Vagina (tissue), 2 donors: Measurements from ENCODE around the gene ST8SIA2. TPM values are rescaled to one million over a fixed set of nuclear protein-coding genes. Genes with fewer than 3 reads are reported as not detected.

Experiments
- DNase-seq, 2 donors: peaks; one replicate each; pipeline ENCODE4 v3.0.0-alpha.2; 2017; ENCODE audit errors: extremely low spot score in 2 of 2
- H3K27ac ChIP-seq: fragments of 200-600 bp; sonication (generic); one replicate; pipeline ENCODE4 v1.5.1; 2019
- H3K27me3 ChIP-seq: fragments of 200-600 bp; sonication (generic); one replicate; pipeline ENCODE4 v1.5.1; 2019
- H3K36me3 ChIP-seq, 2 donors: fragments of 200-600 bp; sonication (generic); one replicate each; pipeline ENCODE4 v1.5.1; 2017 to 2019
- H3K4me1 ChIP-seq: fragments of 200-600 bp; sonication (generic); one replicate; pipeline ENCODE4 v1.5.1; 2019
- H3K4me3 ChIP-seq, 2 donors: fragments of 200-600 bp; sonication (generic); 1 replicate in 1 of 2; 2 replicates in 1 of 2; pipeline ENCODE4 v1.5.1; 2016 to 2019
- H3K9me3 ChIP-seq: fragments of 200-600 bp; sonication (generic); one replicate; pipeline ENCODE4 v1.5.1; 2019
- POLR2A ChIP-seq, 2 donors: fragments of 450-650 bp; IDR thresholded peaks; one replicate each; pipeline ENCODE4 v1.6.1; 2017; ENCODE audit warnings: antibody characterized with exemption in 2 of 2, mild to moderate bottlenecking in 2 of 2, moderate library complexity in 2 of 2
- POLR2AphosphoS5 ChIP-seq, 2 donors: sonication (generic); formaldehyde crosslinking; IDR thresholded peaks; one replicate each; pipeline ENCODE4 v1.9.0; 2017; ENCODE audit warnings: antibody characterized with exemption in 2 of 2, mild to moderate bottlenecking in 2 of 2, low read depth in 1 of 2; ENCODE audit not compliant: insufficient read depth in 1 of 2
- intact Hi-C: fragments of 100-400 bp; cut with DNase I; formaldehyde crosslinking; loops from one replicate; pipeline ENCODE4 v1.15.1; 2023
- total RNA-seq: library from RNA; depleted of rRNA; stranded (reverse); fragments of >200 nt; gene quantifications from one replicate; pipeline ENCODE4 v1.2.3, GENCODE V29; 2016
- TF ChIP-seq, protein P1 (sequence below), 3 experiments: fragments of 450-650 bp in 2 of 3; fragments of 200-600 bp in 1 of 3; sonication (generic) in 1 of 3; IDR thresholded peaks; one replicate each; pipeline ENCODE4 v1.5.1; 2017 to 2019; ENCODE audit warnings: antibody characterized with exemption in 3 of 3, mild to moderate bottlenecking in 2 of 3, moderate library complexity in 2 of 3

Gene ST8SIA2
- total RNA-seq, 1 donor from 2014 or later: not detected

DNA sequence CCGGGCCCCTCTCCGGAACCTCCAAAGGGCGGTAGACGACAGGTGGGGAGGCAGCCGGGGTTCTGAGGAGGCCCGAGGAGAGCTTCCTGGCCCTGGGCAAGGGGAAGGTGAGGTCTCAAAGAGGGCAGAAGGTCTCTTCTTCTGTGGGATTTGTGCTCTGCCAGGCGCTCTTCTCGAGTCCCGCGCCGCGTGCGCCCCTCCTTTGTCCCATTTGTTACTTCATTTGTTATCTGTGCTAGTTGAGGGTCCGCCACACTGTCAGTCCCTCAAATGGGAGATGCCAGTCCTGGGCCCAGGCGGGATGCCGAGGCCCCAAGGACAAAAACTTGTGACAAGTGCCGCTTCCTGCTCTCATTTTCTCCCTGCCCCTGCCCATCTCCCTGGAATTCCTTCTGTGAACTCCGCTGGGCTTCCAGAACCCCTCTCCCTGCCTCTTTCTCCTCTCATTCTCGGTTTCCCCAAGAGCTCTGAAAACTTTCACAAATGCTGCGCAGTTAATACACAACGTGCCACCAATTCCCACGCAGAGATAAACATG lies 1.5 kb downstream of the ST8SIA2 start:
- no peak for DNase-seq
- no peak for TF ChIP-seq POLR2A (IDR thresholded peaks at IDR 0.05)
- no peak for TF ChIP-seq POLR2AphosphoS5 (IDR thresholded peaks at IDR 0.05; ENCODE audit: insufficient read depth in 1 of 2, low read depth in 1 of 2)
- TF ChIP-seq, protein P1, sequence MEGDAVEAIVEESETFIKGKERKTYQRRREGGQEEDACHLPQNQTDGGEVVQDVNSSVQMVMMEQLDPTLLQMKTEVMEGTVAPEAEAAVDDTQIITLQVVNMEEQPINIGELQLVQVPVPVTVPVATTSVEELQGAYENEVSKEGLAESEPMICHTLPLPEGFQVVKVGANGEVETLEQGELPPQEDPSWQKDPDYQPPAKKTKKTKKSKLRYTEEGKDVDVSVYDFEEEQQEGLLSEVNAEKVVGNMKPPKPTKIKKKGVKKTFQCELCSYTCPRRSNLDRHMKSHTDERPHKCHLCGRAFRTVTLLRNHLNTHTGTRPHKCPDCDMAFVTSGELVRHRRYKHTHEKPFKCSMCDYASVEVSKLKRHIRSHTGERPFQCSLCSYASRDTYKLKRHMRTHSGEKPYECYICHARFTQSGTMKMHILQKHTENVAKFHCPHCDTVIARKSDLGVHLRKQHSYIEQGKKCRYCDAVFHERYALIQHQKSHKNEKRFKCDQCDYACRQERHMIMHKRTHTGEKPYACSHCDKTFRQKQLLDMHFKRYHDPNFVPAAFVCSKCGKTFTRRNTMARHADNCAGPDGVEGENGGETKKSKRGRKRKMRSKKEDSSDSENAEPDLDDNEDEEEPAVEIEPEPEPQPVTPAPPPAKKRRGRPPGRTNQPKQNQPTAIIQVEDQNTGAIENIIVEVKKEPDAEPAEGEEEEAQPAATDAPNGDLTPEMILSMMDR (IDR thresholded peaks at IDR 0.05): no peak
- Histone ChIP-seq H3K36me3 (no peaks in the 10 kb centered on the region), H3K4me3 (no peak overlapping the region), H3K4me1 (peaks cover 9% of the 10 kb centered on the region), H3K27me3 (no peaks in the 10 kb centered on the region), H3K27ac (no peak overlapping the region), H3K9me3 (no peaks in the 10 kb centered on the region)
- intact Hi-C loops: no loop called here

DNA sequence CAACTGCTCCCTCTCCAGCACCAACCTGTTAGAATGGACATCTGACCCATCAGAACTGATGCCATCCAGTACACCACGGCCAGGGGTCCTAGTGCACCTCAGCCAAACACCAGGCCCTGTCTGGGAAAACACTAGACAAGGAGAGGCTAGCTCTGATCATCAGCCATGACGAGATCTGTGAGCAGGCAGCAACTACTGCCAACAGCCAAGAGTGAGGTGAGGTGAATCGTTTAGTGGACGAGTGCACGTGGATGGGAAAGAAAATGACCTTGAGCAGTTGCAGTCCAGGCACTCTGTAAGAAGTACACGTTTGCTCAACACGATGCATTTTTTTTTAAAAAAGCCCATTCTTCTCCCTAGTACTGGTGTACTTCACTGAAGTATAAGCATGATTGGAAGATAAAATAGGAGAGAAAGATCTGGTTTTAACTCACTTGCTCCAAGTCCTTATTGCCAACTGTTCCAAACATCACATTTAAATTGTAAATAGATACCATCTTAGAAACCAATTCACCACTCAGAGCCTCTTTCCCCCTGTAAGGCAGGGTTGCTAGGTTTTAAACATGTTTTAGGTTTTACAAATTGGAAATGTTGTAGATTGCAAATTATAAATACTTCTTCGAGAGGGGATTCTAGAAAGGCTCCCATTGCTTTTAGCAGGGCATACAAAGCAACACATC lies 5.7 kb downstream of the ST8SIA2 start:
- no peak overlapping the region for H3K4me3 ChIP-seq
- H3K4me1 ChIP-seq: peaks cover 4% of the 10 kb centered on the region
- H3K36me3 ChIP-seq: no peaks in the 10 kb centered on the region
- intact Hi-C loops: no loop called here
- H3K27ac ChIP-seq: no peak overlapping the region
- peak in 1 of 2 donors; percentile 72 for DNase-seq
- H3K27me3 ChIP-seq: no peaks in the 10 kb centered on the region
- TF ChIP-seq, protein P1 (IDR thresholded peaks at IDR 0.05): no peak
- TF ChIP-seq POLR2AphosphoS5 (IDR thresholded peaks at IDR 0.05; ENCODE audit: insufficient read depth in 1 of 2, low read depth in 1 of 2) (no peak), POLR2A (IDR thresholded peaks at IDR 0.05) (no peak)
- no peaks in the 10 kb centered on the region for H3K9me3 ChIP-seq

DNA sequence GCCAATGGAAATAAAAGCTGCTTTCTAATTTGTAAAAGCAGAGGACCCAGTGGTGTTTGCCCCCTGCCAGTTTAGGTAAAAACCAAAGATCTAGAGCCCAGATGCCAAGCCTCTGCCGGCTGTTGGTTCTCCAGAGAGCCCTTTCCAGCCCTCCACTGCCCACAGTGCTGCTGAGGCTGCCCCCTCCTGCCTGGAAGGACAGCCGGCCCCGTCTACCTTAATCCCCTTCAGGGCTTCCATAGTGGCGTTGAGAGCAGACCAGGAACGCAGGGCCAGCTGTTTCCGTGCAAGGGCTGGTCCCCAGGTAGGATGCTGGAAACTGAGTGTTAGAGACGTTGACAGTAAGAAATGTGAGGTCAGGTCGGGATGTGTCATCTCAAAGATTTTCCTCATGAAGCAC lies 6.9 kb downstream of the ST8SIA2 start:
- Histone ChIP-seq H3K9me3 (no peaks in the 10 kb centered on the region), H3K36me3 (no peaks in the 10 kb centered on the region), H3K4me3 (no peak overlapping the region), H3K4me1 (no peaks in the 10 kb centered on the region), H3K27me3 (no peaks in the 10 kb centered on the region), H3K27ac (no peak overlapping the region)
- TF ChIP-seq POLR2A (IDR thresholded peaks at IDR 0.05) (no peak), POLR2AphosphoS5 (IDR thresholded peaks at IDR 0.05; ENCODE audit: insufficient read depth in 1 of 2, low read depth in 1 of 2) (no peak)
- TF ChIP-seq, protein P1 (IDR thresholded peaks at IDR 0.05): no peak
- no peak for DNase-seq
- intact Hi-C loops: no loop called here

DNA sequence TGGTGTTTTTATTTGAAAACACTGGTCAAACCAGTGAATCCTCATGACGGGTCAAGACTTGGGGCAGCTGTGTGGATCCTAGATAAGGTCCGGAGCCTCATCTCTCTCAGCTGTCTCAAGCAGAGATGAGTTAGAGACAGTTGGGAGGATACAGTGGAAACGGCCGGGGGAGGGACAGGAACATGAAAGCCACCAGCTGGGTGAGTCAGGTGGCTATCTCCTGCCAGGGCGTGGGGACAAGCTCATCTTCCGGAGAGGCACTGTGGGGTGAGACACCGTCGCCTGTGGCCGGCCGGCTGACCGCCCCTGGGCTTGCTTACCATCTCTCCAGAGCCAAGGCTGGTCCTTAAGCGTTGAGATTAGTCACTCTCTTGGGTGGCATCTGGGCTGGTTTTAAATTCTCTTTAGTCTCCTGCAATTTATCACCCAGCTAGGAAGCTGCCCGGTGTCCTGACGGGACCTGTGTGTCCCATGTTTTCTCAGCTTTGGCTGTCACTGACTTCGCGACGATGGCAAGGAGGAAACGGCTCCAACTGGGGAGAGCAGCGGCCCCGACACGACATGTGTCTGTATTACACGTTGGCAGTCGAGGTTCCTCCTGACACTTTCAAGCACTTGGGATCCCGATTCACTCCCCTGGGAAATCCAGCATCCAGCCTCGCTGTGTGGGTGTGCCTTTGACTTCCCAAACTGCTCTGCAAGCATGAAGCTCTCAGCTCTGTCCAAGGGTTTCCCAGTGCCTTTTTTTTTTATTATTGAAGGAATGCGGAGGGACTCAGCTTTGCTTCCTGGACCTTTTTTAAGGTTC lies 7.5 kb downstream of the ST8SIA2 start:
- no peak overlapping the region for H3K27ac ChIP-seq
- TF ChIP-seq, protein P1 (IDR thresholded peaks at IDR 0.05): no peak
- TF ChIP-seq POLR2A (IDR thresholded peaks at IDR 0.05) (no peak), POLR2AphosphoS5 (IDR thresholded peaks at IDR 0.05; ENCODE audit: insufficient read depth in 1 of 2, low read depth in 1 of 2) (no peak)
- peak in 1 of 2 donors; percentile 60 for DNase-seq
- intact Hi-C loops: no loop called here
- no peak overlapping the region for H3K4me3 ChIP-seq
- no peaks in the 10 kb centered on the region for H3K9me3 ChIP-seq
- no peaks in the 10 kb centered on the region for H3K27me3 ChIP-seq
- H3K4me1 ChIP-seq: no peaks in the 10 kb centered on the region
- no peaks in the 10 kb centered on the region for H3K36me3 ChIP-seq
